GM19099 (cell line): ENCODE results near the gene RPS17.

Experiments used
- POLR2A ChIP-seq: IDR thresholded peaks from 3 replicates; pipeline ENCODE4 v1.6.1; 2011; ENCODE audit warnings: low read depth; ENCODE audit not compliant: insufficient read length; ENCODE audit errors: extremely low read depth

Gene RPS17

DNA sequence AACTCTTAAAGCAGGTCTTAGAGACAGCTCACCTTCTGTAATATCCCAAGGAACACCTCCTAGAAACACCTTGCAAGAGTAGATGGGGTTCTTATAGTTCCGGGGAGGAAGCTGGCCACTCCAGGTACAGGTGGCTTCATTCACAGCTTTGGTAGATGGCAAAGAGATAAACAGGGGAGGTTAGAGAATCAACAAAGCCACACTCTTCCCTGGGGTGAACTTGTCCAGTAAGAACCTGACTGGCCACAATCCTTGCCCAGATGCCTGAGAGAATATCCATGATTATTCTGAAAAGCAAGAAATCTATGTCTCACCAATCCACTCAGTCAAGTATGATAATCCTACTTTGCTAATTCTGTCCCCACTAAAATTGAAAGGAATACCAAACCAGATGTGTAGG, 13.6 kb upstream of the RPS17 start:
- no peak for TF ChIP-seq POLR2A

DNA sequence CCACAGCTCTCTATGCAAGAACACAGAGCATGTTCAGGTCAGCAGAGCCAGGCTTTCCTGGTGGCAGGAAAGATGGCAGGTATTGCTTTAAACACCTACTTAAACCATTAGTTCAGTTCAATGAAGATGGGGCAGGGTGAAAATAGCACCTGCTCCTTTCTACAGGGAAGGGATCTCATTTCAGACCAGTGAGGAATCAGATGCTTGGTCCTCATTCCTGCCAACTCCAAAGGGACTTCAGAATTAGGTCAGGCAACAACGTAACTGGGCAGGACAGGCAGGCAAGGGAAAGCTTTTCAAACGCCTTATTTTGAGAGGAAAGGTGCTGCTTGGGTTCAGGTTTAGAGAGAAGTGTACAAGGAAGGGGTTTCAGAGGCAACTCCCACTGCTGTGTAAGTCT, 12.6 kb upstream of the RPS17 start:
- no peak for TF ChIP-seq POLR2A

DNA sequence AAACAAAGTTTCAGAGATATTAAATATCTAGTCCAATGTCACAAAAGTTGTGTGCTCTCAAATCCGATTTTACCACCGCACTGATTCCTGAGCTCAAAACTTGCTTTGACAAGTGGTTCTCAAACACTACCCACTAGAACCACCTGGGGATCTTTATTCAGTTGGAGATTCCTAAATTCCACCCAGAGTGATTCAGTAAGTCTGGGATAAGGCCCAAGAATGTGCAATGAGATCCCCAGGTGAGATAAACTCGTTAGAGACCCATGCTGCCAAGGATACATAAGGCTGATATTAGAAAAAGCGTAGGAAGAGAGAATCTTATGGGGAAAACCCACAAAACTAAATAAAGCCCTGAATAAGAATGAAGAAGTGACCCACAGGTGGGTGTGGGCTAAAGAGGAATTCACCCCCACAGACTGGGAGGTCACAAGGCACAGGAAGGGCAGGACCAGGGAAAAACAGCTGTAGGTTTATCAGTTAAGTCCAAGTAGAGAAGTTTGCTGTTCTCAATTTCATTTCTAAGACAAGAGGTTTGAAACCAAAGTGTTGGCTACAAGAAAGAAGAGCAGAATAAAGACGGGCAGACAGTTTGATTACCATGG, 11.5 kb upstream of the RPS17 start:
- TF ChIP-seq POLR2A, result no peak

DNA sequence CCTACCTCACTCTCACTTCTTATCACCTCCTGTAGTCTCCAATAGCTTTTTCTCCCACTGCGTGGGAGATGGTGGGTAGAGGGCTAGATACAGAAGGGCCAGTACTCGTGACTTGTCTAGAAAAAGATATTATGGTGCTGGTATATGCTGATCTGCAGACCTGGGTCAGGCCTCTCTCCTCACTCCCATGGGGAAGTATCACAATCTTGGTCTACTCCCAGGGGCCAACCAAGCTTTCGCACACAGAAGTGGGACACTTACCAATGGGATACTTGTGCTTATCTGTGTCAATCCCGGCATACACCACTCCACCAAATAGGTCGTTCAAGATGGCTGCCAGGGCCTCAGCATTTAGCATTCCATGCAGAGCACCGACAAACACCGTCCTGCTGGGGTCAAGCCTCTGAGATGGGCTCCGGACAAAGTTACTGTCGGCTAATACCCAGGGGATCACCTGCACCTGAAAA, 9.0 kb upstream of the RPS17 start:
- no peak for TF ChIP-seq POLR2A

- no peak for TF ChIP-seq POLR2A
Observed at GRCh38 chr15:82548700-82549099, 8.4 kb upstream of the RPS17 start.

DNA sequence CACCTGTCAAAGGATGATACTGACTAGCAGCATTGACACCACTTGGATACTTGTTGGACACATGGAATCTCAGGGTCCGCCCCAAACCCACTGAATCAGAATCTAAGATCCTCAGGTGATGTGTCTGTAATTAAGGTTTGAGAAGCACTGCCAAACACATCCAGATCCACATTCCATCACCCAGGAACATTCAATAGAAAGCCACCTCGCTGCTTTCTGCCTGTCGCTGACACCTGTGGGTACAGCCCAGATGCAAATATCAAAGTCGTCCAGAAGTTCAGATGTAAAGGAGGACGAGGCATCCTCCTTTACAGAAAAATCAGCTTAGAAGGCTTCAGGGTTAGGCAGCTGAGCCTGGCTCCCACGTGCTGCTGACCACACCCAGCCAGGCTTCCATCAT, 5.2 kb upstream of the RPS17 start:
- TF ChIP-seq POLR2A, result no peak

DNA sequence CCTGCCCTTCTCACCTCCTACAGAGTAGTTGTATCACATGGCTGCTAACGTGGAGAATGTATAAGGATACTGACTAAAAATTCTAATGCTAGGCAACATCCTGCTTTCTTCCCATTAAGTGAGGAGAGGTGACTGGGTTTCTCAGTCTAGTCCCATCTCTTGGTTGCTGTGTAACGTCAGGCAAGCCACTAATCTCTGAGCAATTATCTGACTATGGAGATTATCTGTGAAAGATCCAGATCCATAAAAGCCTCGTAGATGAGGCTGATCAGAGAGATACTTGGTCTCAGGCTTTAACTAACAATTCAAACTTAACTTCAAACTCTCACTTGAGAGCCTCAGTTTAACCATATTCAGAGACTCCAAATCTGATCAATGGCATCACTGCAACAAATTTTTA, 4.7 kb upstream of the RPS17 start:
- TF ChIP-seq POLR2A, result no peak

- TF ChIP-seq POLR2A, result no peak
Observed at GRCh38 chr15:82544431-82544830, 4.2 kb upstream of the RPS17 start.

DNA sequence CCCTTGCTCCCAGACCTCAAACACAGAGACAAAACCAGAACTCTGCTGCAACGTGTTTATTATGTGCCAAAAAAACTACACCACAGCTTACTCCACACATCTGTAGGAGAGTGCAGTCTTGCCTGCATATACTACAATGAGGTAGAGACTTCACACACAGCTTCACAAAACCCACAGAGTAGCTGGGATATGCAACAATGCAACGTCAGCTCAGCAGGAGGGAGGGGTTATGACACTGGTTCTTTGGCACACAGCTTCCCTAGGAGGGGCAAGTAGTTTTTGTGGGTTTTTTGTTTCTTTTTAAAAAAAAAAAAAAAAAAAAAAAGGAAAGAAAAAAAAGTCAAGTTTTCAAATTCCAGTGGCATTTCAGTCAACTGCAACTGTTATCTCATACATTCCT, 2.9 kb upstream of the RPS17 start:
- TF ChIP-seq POLR2A, result no peak

- TF ChIP-seq POLR2A, result no peak
Observed at GRCh38 chr15:82540984-82541431, 751 bp upstream of the RPS17 start.

GRCh38 chr15:82539691-82540054, 584 bp downstream of the RPS17 start:
- no peak for TF ChIP-seq POLR2A

GRCh38 chr15:82538961-82539690, 1.1 kb downstream of the RPS17 start:
- TF ChIP-seq POLR2A, result no peak

DNA sequence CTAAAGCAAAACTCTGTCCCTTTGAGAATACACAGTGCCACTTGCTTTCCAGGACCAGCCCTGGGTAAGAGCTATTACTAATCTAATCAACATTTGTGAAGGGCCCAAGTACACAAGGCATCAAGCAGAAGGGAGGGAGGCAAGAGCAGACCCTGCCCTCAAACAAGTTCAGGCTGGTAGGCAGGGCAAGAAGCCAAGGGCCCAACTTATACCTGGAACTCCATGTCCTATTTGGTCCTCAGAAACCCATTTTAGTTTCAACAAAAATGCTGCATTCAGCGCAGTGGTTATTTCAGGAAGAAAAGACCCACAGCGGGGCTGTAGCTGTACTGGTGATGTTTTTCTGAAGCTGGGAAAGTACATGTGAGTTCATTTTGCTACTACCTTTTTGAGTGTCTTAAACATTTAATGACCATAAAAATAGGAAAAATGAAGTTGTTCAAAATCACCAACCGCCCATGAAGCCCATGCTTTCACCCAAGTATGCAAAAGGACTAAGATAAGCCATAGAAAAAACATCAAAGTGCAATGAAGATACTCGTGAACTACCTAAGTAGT, 2.8 kb downstream of the RPS17 start:
- TF ChIP-seq POLR2A, result no peak

- TF ChIP-seq POLR2A, result peak; percentile 3
Observed at GRCh38 chr15:82536409-82537350, 3.6 kb downstream of the RPS17 start.
